Measurements from ENCODE around the gene FAAP24. TPM values are rescaled to one million over a fixed set of nuclear protein-coding genes. Genes with fewer than 3 reads are reported as not detected.

The FAAP24 gene
- total and polyA plus RNA-seq, 2 of the 13 experiments (the other 11 are each of a cell fraction or from before 2014, with no cell fraction given) = 2.3 to 6.0 TPM

DNA sequence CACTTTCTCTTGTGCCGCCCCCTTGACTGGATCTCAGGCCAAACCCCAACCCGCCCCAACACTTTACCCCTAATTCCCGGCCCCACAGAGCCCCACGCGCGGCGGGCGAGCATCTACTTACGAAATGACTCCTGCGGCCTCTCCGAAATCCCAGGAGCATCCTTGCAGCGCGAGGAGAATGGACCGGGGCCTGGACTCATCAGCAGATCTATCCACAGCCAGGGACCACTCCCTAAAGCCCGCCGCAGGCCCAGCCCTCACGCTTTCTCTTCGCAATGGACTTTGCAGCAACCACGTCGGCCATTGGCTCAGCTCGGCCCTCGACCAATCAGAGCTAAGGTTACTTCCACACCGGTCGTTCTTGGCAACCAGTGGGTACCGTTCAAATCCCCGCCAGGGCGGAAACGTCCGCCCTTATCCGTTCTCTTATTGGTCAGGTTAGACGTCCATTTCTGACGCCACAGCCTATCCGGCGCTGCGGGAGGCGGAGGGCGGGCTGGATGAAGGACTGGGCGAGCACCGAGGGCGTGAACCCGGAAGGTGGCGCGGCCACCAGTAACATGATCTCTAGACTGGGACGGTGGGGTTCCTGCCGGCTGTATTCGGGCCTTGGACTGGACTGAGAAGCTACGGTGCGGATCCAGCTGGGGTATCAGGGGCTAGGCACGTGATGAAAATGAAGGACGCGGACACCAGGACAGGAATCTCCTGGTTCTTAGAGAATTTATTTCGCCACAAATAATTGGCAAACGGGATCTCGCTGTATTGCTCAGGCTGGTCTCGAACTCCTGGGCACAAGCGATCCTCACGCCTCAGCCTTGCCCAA is at the start of gene FAAP24, which contains the start of gene CEP89 (continued):
- TF ChIP-seq ZFP82 (CRISPR knock-in tag; IDR thresholded peaks at IDR 0.05; ENCODE audit: borderline replicate concordance) (no peak), NAIF1 (CRISPR knock-in tag; IDR thresholded peaks at IDR 0.05; ENCODE audit: borderline replicate concordance) (no peak), ZNF441 (CRISPR knock-in tag; IDR thresholded peaks at IDR 0.05; ENCODE audit: borderline replicate concordance) (no peak), MXD4 (CRISPR knock-in tag; IDR thresholded peaks at IDR 0.05) (peak; percentile 88), NBN (conservative IDR thresholded peaks at IDR 0.05) (no peak), CBX2 (IDR thresholded peaks at IDR 0.05; ENCODE audit: low read depth, low read length) (no peak), CBX2 (CRISPR knock-in tag; IDR thresholded peaks at IDR 0.05; ENCODE audit: low read depth) (0 out of 2 replicates have a peak, but pooled peaks have one; percentile 86), ZNF350 (CRISPR knock-in tag; IDR thresholded peaks at IDR 0.05; ENCODE audit: borderline replicate concordance, low read depth) (peak; percentile 63), SP5 (CRISPR knock-in tag; IDR thresholded peaks at IDR 0.05; ENCODE audit: borderline replicate concordance, low read depth) (no peak; the same call in 1 of the 2 replicates), MAFF (IDR thresholded peaks at IDR 0.05; ENCODE audit: low read depth, low read length) (no peak), TRIM24 (CRISPR knock-in tag; IDR thresholded peaks at IDR 0.05) (no peak), TBL1XR1 (IDR thresholded peaks at IDR 0.05; ENCODE audit: borderline replicate concordance, low read length, partially characterized antibody) (peak; percentile 7), MED1 (CRISPR knock-in tag; IDR thresholded peaks at IDR 0.05) (peak; percentile 65), TMF1 (CRISPR knock-in tag; IDR thresholded peaks at IDR 0.05; ENCODE audit: low read depth) (peak; percentile 98), ZBED4 (CRISPR knock-in tag; IDR thresholded peaks at IDR 0.05; ENCODE audit: borderline replicate concordance) (peak; percentile 66; the same call in 1 of the 2 replicates), STAG1 (CRISPR knock-in tag; IDR thresholded peaks at IDR 0.05) (peak; percentile 35), MZF1 (CRISPR knock-in tag; IDR thresholded peaks at IDR 0.05; ENCODE audit: borderline replicate concordance) (no peak), PAF1 (CRISPR knock-in tag; IDR thresholded peaks at IDR 0.05) (no peak), GMEB2 (CRISPR knock-in tag; IDR thresholded peaks at IDR 0.05; ENCODE audit: low read depth) (no peak), POLR2A (IDR thresholded peaks at IDR 0.05; ENCODE audit: insufficient read depth in 1 of 2, low read depth in 2 of 2, low read length in 2 of 2) (peak; percentile 59 to 76), RFXANK (CRISPR knock-in tag; IDR thresholded peaks at IDR 0.05) (no peak)
- TF ChIP-seq, protein P1, sequence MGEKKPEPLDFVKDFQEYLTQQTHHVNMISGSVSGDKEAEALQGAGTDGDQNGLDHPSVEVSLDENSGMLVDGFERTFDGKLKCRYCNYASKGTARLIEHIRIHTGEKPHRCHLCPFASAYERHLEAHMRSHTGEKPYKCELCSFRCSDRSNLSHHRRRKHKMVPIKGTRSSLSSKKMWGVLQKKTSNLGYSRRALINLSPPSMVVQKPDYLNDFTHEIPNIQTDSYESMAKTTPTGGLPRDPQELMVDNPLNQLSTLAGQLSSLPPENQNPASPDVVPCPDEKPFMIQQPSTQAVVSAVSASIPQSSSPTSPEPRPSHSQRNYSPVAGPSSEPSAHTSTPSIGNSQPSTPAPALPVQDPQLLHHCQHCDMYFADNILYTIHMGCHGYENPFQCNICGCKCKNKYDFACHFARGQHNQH (CRISPR knock-in tag; IDR thresholded peaks at IDR 0.05) = peak; percentile 76
- TF ChIP-seq, protein P2, sequence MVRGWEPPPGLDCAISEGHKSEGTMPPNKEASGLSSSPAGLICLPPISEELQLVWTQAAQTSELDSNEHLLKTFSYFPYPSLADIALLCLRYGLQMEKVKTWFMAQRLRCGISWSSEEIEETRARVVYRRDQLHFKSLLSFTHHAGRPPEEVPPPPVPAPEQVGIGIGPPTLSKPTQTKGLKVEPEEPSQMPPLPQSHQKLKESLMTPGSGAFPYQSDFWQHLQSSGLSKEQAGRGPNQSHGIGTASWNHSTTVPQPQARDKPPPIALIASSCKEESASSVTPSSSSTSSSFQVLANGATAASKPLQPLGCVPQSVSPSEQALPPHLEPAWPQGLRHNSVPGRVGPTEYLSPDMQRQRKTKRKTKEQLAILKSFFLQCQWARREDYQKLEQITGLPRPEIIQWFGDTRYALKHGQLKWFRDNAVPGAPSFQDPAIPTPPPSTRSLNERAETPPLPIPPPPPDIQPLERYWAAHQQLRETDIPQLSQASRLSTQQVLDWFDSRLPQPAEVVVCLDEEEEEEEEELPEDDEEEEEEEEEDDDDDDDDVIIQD (CRISPR knock-in tag; IDR thresholded peaks at IDR 0.05; ENCODE audit: low read depth) = no peak; the same call in 1 of the 2 replicates

All from HepG2 (cell line).